ENCODE results near the gene SELP.
A peak's percentile ranks its signal among the peaks of the same experiment; 100 is the strongest.

The SELP gene

DNA sequence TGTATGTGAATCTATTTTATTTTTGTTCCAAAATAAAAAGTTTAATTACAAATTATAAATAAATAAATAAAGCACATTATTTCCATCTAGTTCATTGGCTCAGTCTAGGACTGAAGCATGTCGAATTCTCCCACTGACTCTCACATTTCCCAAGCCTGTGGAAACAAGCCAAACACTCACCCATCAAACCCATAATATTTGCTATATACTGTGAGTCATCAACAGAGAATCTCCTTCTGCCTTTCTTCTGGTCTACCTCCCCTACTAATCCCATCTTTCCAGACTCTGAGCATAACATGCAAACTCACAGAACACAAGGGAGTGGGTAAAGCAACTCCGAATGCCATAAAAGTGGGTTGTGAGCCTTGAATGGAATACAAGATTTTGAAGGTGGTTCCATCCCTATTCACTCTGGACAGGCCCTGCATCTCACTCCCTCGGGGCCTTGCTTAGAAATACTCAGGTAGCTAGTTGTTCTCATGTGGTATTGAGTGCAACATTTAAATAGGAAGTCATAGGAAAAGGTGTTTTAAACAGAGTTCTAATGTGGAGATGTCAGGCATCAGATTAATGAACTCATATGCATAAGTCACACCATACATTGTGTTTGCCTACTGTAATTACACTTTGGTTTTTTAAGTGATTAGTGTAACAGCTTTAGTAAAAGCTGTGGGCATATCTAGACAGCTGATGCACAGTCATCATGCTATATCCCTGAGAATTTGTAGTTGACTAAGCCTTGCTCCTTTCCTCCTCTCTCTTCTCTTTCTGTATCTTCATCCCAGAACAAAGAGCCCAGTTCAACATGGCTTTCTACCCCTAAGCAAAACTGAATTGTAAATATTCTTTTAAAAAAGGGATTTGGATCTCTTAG, 90.7 kb downstream of the SELP start:
- TF ChIP-seq NFIC (IDR thresholded peaks at IDR 0.05) = no peak
- TF ChIP-seq, protein P1, sequence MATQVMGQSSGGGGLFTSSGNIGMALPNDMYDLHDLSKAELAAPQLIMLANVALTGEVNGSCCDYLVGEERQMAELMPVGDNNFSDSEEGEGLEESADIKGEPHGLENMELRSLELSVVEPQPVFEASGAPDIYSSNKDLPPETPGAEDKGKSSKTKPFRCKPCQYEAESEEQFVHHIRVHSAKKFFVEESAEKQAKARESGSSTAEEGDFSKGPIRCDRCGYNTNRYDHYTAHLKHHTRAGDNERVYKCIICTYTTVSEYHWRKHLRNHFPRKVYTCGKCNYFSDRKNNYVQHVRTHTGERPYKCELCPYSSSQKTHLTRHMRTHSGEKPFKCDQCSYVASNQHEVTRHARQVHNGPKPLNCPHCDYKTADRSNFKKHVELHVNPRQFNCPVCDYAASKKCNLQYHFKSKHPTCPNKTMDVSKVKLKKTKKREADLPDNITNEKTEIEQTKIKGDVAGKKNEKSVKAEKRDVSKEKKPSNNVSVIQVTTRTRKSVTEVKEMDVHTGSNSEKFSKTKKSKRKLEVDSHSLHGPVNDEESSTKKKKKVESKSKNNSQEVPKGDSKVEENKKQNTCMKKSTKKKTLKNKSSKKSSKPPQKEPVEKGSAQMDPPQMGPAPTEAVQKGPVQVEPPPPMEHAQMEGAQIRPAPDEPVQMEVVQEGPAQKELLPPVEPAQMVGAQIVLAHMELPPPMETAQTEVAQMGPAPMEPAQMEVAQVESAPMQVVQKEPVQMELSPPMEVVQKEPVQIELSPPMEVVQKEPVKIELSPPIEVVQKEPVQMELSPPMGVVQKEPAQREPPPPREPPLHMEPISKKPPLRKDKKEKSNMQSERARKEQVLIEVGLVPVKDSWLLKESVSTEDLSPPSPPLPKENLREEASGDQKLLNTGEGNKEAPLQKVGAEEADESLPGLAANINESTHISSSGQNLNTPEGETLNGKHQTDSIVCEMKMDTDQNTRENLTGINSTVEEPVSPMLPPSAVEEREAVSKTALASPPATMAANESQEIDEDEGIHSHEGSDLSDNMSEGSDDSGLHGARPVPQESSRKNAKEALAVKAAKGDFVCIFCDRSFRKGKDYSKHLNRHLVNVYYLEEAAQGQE (IDR thresholded peaks at IDR 0.05; ENCODE audit: low read depth) = no peak
- TF ChIP-seq RAD21 (IDR thresholded peaks at IDR 0.05; ENCODE audit: low read depth) = no peak
- peak; percentile 65 for TF ChIP-seq TEAD4 (IDR thresholded peaks at IDR 0.05)
- TF ChIP-seq TAF1 (IDR thresholded peaks at IDR 0.05; ENCODE audit: low read depth) = no peak

Measured in Ishikawa (cell line).